Measurements from ENCODE around the gene CCDC51. TPM values are rescaled to one million over a fixed set of nuclear protein-coding genes. Genes with fewer than 3 reads are reported as not detected.

The CCDC51 gene
- total and polyA plus RNA-seq, 2 donors (not counting 1 experiment from before 2014, with no cell fraction given): 5.0 to 5.9 TPM

- Histone ChIP-seq H3K4me1 (ENCODE audit: control insufficient read depth in 2 of 2, insufficient read depth in 2 of 2, low read length in 2 of 2) (no peaks in the 10 kb centered on the region), H3K27me3 (replicated peaks in 1 of 4; ENCODE audit: control extremely low read depth in 1 of 4, control insufficient read depth in 3 of 4, insufficient read depth in 4 of 4, low read length in 3 of 4) (no peaks in the 10 kb centered on the region), H3K4me3 (ENCODE audit: control extremely low read depth in 1 of 5, extremely low read depth in 1 of 5, insufficient read depth in 1 of 5, low read depth in 2 of 5, low read length in 4 of 5) (no peak overlapping the region), H3K9ac (ENCODE audit: low read length) (no peak overlapping the region), H3K36me3 (replicated peaks in 1 of 2; ENCODE audit: control extremely low read depth in 1 of 2, control insufficient read depth in 1 of 2, extremely low read depth in 1 of 2, insufficient read depth in 2 of 2, low read length in 1 of 2) (no peaks in the 10 kb centered on the region), H3K79me2 (ENCODE audit: control insufficient read depth, insufficient read depth, low read length) (no peaks in the 10 kb centered on the region), H2AFZ (ENCODE audit: insufficient read depth, low read depth, low read length, poor library complexity, severe bottlenecking) (no peak overlapping the region), H3K9me3 (ENCODE audit: control extremely low read depth in 1 of 3, control insufficient read depth in 2 of 3, insufficient read depth in 1 of 3, low read length in 2 of 3) (no peaks in the 10 kb centered on the region), H3K4me2 (replicated peaks; ENCODE audit: low read depth, low read length, poor library complexity, severe bottlenecking) (no peak overlapping the region), H3K27ac (ENCODE audit: low read length in 2 of 2) (no peak overlapping the region), H4K20me1 (ENCODE audit: control insufficient read depth, insufficient read depth, low read length, poor library complexity, severe bottlenecking) (no peaks in the 10 kb centered on the region)
- H3K27me3 Mint-ChIP-seq: no peaks in the 10 kb centered on the region
- ATAC-seq (ENCODE audit: low read depth) (no peak), DNase-seq (no peak)
- H3K4me1 Mint-ChIP-seq: no peaks in the 10 kb centered on the region
- intact Hi-C loops (cut with micrococcal nuclease): no loop called here
- ChIA-PET POLR2A (no interaction called here), CTCF (interaction anchor here (1.2 to 1.4 kb wide), 3 partner anchors 15 to 146 kb away, joined by 4 to 8 read pairs (median 4); no protein-coding TSS in a partner anchor)
- H3K9me3 Mint-ChIP-seq (ENCODE audit: insufficient read depth): no peaks in the 10 kb centered on the region
- no peak overlapping the region for H3K4me3 Mint-ChIP-seq
- TF ChIP-seq EZH2 (IDR thresholded peaks at IDR 0.05; ENCODE audit: borderline replicate concordance, insufficient read depth, low read depth, low read length, poor library complexity, severe bottlenecking): no peak
- TF ChIP-seq CTCF (IDR thresholded peaks at IDR 0.05): no peak
- no peak overlapping the region for H3K27ac Mint-ChIP-seq
- 90% methylated on average over 15 of the region's 17 CpGs for WGBS (ENCODE audit: insufficient coverage)
These were observed 20.3 kb downstream of the CCDC51 start for GRCh38 chr3:48419597-48419996.

GRCh38 chr3:48419149-48419548, 20.8 kb downstream of the CCDC51 start:
- no peaks in the 10 kb centered on the region for H3K9me3 ChIP-seq (ENCODE audit: control extremely low read depth in 1 of 3, control insufficient read depth in 2 of 3, insufficient read depth in 1 of 3, low read length in 2 of 3)
- ChIA-PET CTCF (interaction anchor here (1.2 to 1.4 kb wide), 3 partner anchors 16 to 145 kb away, joined by 4 to 8 read pairs (median 4); no protein-coding TSS in a partner anchor), POLR2A (no interaction called here)
- H3K27ac Mint-ChIP-seq: no peak overlapping the region
- no peak overlapping the region for H3K4me3 ChIP-seq (ENCODE audit: control extremely low read depth in 1 of 5, extremely low read depth in 1 of 5, insufficient read depth in 1 of 5, low read depth in 2 of 5, low read length in 4 of 5)
- DNase-seq (no peak), ATAC-seq (ENCODE audit: low read depth) (no peak)
- no peak overlapping the region for H3K27ac ChIP-seq (ENCODE audit: low read length in 2 of 2)
- intact Hi-C loops (cut with micrococcal nuclease): no loop called here
- H3K4me1 Mint-ChIP-seq: no peaks in the 10 kb centered on the region
- no peaks in the 10 kb centered on the region for H3K79me2 ChIP-seq (ENCODE audit: control insufficient read depth, insufficient read depth, low read length)
- TF ChIP-seq CTCF (IDR thresholded peaks at IDR 0.05) (no peak), EZH2 (IDR thresholded peaks at IDR 0.05; ENCODE audit: borderline replicate concordance, insufficient read depth, low read depth, low read length, poor library complexity, severe bottlenecking) (no peak)
- no peak overlapping the region for H3K4me3 Mint-ChIP-seq
- H3K9me3 Mint-ChIP-seq (ENCODE audit: insufficient read depth): no peaks in the 10 kb centered on the region
- no peaks in the 10 kb centered on the region for H3K4me1 ChIP-seq (ENCODE audit: control insufficient read depth in 2 of 2, insufficient read depth in 2 of 2, low read length in 2 of 2)
- no peak overlapping the region for H3K4me2 ChIP-seq (replicated peaks; ENCODE audit: low read depth, low read length, poor library complexity, severe bottlenecking)
- H3K27me3 Mint-ChIP-seq: no peaks in the 10 kb centered on the region
- H3K27me3 ChIP-seq (replicated peaks in 1 of 4; ENCODE audit: control extremely low read depth in 1 of 4, control insufficient read depth in 3 of 4, insufficient read depth in 4 of 4, low read length in 3 of 4): no peaks in the 10 kb centered on the region
- no peak overlapping the region for H2AFZ ChIP-seq (ENCODE audit: insufficient read depth, low read depth, low read length, poor library complexity, severe bottlenecking)
- H3K36me3 ChIP-seq (replicated peaks in 1 of 2; ENCODE audit: control extremely low read depth in 1 of 2, control insufficient read depth in 1 of 2, extremely low read depth in 1 of 2, insufficient read depth in 2 of 2, low read length in 1 of 2): no peaks in the 10 kb centered on the region
- H3K9ac ChIP-seq (ENCODE audit: low read length): no peak overlapping the region
- no peaks in the 10 kb centered on the region for H4K20me1 ChIP-seq (ENCODE audit: control insufficient read depth, insufficient read depth, low read length, poor library complexity, severe bottlenecking)
- 89% methylated on average over 9 of the region's 9 CpGs for WGBS (ENCODE audit: insufficient coverage)

Measured in B cell (primary cell).